GM23338 (cell line): ENCODE results near the gene SETX. TPM values are rescaled to one million over a fixed set of nuclear protein-coding genes. Genes with fewer than 3 reads are reported as not detected.

Source experiments
- ATAC-seq: fragments of 200-7000 bp; cut with Tn5 transposase; 3 replicates; pipeline ENCODE4 v1.9.1; 2020
- DNase-seq: peaks from one replicate; pipeline ENCODE4 v3.0.0-alpha.2; 2015; ENCODE audit warnings: low spot score
- H2AFZ ChIP-seq: fragments of 200-600 bp; sonication (generic); 2 replicates; pipeline ENCODE4 v1.8.0; 2016; ENCODE audit warnings: antibody characterized with exemption, mild to moderate bottlenecking, moderate library complexity
- H3F3A ChIP-seq: fragments of 200-600 bp; sonication (generic); replicated peaks from 2 replicates; pipeline ENCODE4 v1.8.0; 2017; ENCODE audit warnings: antibody characterized with exemption, mixed run types, low read depth
- H3K27ac ChIP-seq: fragments of 200-600 bp; sonication (generic); 2 replicates; pipeline ENCODE4 v1.6.1; 2016; ENCODE audit warnings: low read depth
- H3K27me3 ChIP-seq: fragments of 200-600 bp; sonication (generic); 2 replicates; pipeline ENCODE4 v1.8.0; 2016; ENCODE audit warnings: mild to moderate bottlenecking, mixed run types, moderate library complexity; ENCODE audit not compliant: insufficient read depth
- H3K36me3 ChIP-seq: fragments of 200-600 bp; sonication (generic); 2 replicates; pipeline ENCODE4 v1.8.0; 2016; ENCODE audit warnings: mild to moderate bottlenecking; ENCODE audit not compliant: insufficient read depth
- H3K4me1 ChIP-seq: fragments of 200-600 bp; sonication (generic); 2 replicates; pipeline ENCODE4 v1.8.0; 2016; ENCODE audit warnings: mild to moderate bottlenecking, moderate library complexity; ENCODE audit not compliant: insufficient read depth
- H3K4me2 ChIP-seq: fragments of 200-600 bp; sonication (generic); 2 replicates; pipeline ENCODE4 v1.7.1; 2017; ENCODE audit warnings: mixed run types
- H3K4me3 ChIP-seq: fragments of 200-600 bp; sonication (generic); 2 replicates; pipeline ENCODE4 v1.6.1; 2016; ENCODE audit warnings: mixed run types
- H3K79me2 ChIP-seq: fragments of 200-600 bp; sonication (generic); replicated peaks from 2 replicates; pipeline ENCODE4 v1.8.0; 2017; ENCODE audit warnings: mild to moderate bottlenecking; ENCODE audit not compliant: insufficient read depth
- H3K9me2 ChIP-seq: fragments of 200-600 bp; sonication (generic); 2 replicates; pipeline ENCODE4 v1.8.0; 2017; ENCODE audit not compliant: insufficient read depth
- H4K20me1 ChIP-seq: fragments of 200-600 bp; sonication (generic); replicated peaks from 2 replicates; pipeline ENCODE4 v1.8.0; 2017; ENCODE audit warnings: mild to moderate bottlenecking; ENCODE audit not compliant: insufficient read depth
- H3K27ac Mint-ChIP-seq: 2 replicates; pipeline ENCODE4 v1.8.0; 2020; ENCODE audit warnings: inconsistent platforms, mild to moderate bottlenecking, moderate library complexity, mixed read lengths
- H3K27me3 Mint-ChIP-seq: 3 replicates; pipeline ENCODE4 v1.8.0; 2022; ENCODE audit warnings: low read depth, mild to moderate bottlenecking, moderate library complexity, mixed read lengths, inconsistent platforms; ENCODE audit not compliant: insufficient read depth, poor library complexity
- H3K36me3 Mint-ChIP-seq: 3 replicates; pipeline ENCODE4 v1.8.0; 2021; ENCODE audit warnings: low read depth, mild to moderate bottlenecking, inconsistent platforms, moderate library complexity, mixed read lengths
- H3K4me1 Mint-ChIP-seq: 3 replicates; pipeline ENCODE4 v1.8.0; 2020; ENCODE audit warnings: mild to moderate bottlenecking, inconsistent platforms, mixed read lengths
- H3K4me3 Mint-ChIP-seq: 3 replicates; pipeline ENCODE4 v1.8.0; 2021; ENCODE audit warnings: moderate library complexity, mild to moderate bottlenecking, inconsistent platforms, mixed read lengths
- H3K9me3 Mint-ChIP-seq: 3 replicates; pipeline ENCODE4 v1.8.0; 2020; ENCODE audit warnings: moderate library complexity, mild to moderate bottlenecking, inconsistent platforms, mixed read lengths
- CREB1 ChIP-seq: fragments of 250-450 bp; sonication (Bioruptor Pico); IDR thresholded peaks from 2 replicates; pipeline ENCODE4 v1.5.0; 2020; ENCODE audit warnings: low read depth, mild to moderate bottlenecking, moderate library complexity
- CTCF ChIP-seq, 2 experiments: fragments of 200-600 bp in 1 of 2; sonication (generic) in 1 of 2; conservative IDR thresholded peaks; 2 replicates each; pipeline versions ENCODE4 v1.5.1 to v1.6.1; 2016 to 2017; ENCODE audit warnings: antibody characterized with exemption in 2 of 2, low read depth in 2 of 2, mild to moderate bottlenecking in 2 of 2, moderate library complexity in 1 of 2
- ETS1 ChIP-seq: IDR thresholded peaks from 2 replicates; pipeline ENCODE4 v1.6.1; 2016; ENCODE audit warnings: antibody characterized with exemption
- EZH2 ChIP-seq: fragments of 200-600 bp; sonication (generic); IDR thresholded peaks from one replicate; pipeline ENCODE4 v1.8.0; 2017; ENCODE audit warnings: antibody characterized with exemption, mild to moderate bottlenecking, low read depth; ENCODE audit not compliant: unreplicated experiment
- EZH2phosphoT487 ChIP-seq: fragments of 200-600 bp; sonication (generic); IDR thresholded peaks from one replicate; pipeline ENCODE4 v1.8.1; 2018; ENCODE audit warnings: antibody characterized with exemption; ENCODE audit not compliant: unreplicated experiment
- JUNB ChIP-seq: IDR thresholded peaks from one replicate; pipeline ENCODE4 v1.6.1; 2016; ENCODE audit warnings: antibody characterized with exemption; ENCODE audit not compliant: unreplicated experiment
- POLR2AphosphoS5 ChIP-seq: IDR thresholded peaks from 2 replicates; pipeline ENCODE4 v1.6.1; 2016; ENCODE audit warnings: antibody characterized with exemption, low read depth
- REST ChIP-seq: IDR thresholded peaks from one replicate; pipeline ENCODE4 v1.6.1; 2018; ENCODE audit warnings: antibody characterized with exemption; ENCODE audit not compliant: unreplicated experiment
- STAT1 ChIP-seq: IDR thresholded peaks from one replicate; pipeline ENCODE4 v1.6.1; 2016; ENCODE audit warnings: antibody characterized with exemption; ENCODE audit not compliant: unreplicated experiment
- ZNF114 ChIP-seq: fragments of 250-450 bp; sonication (Bioruptor Pico); IDR thresholded peaks from 2 replicates; pipeline ENCODE4 v1.5.0; 2020; ENCODE audit warnings: mild to moderate bottlenecking, moderate library complexity
- ZNF331 ChIP-seq: fragments of 250-450 bp; sonication (Bioruptor Pico); IDR thresholded peaks from 2 replicates; pipeline ENCODE4 v1.5.0; 2020; ENCODE audit warnings: low read depth, mild to moderate bottlenecking, moderate library complexity
- polyA plus RNA-seq: library from polyadenylated mRNA; unstranded; fragments of >200 nt; fragmentation: Nextera tagmentation; extraction: Ambion mirVana; gene quantifications from 2 replicates; pipeline ENCODE4 v1.2.1, GENCODE V29; 2016
- total RNA-seq: library from RNA; depleted of rRNA; stranded (reverse); fragments of >200 nt; shearing (Covaris generic); gene quantifications from 2 replicates; pipeline ENCODE4 v1.2.3, GENCODE V29; 2014

The SETX gene
- total and polyA plus RNA-seq, 2 experiments from 2014 or later, result 17.5 to 49.9 TPM

GRCh38 chr9:132348676-132349075 is 6.1 kb downstream of the SETX start (continued):
- no peak for TF ChIP-seq CTCF (conservative IDR thresholded peaks at IDR 0.05; ENCODE audit: low read depth in 2 of 2)
- TF ChIP-seq CREB1, result no peak
- no peak for TF ChIP-seq ZNF331
- TF ChIP-seq JUNB, result no peak
- no peak for TF ChIP-seq POLR2AphosphoS5
- no peak for TF ChIP-seq REST
- no peak for TF ChIP-seq ETS1
- TF ChIP-seq EZH2phosphoT487, result no peak
- no peak for TF ChIP-seq ZNF114 (CRISPR knock-in tag)
- no peak for TF ChIP-seq STAT1

- Mint-ChIP-seq H3K9me3 (no peaks in the 10 kb centered on the region), H3K36me3 (peaks cover 68% of the 10 kb centered on the region)
These were observed 8.6 kb downstream of the SETX start for GRCh38 chr9:132346177-132346576.

More at GRCh38 chr9:132346177-132346576, 8.6 kb downstream of the SETX start:
- H3K27me3 ChIP-seq, result no peaks in the 10 kb centered on the region
- no peak for DNase-seq
- H3K27ac ChIP-seq, result no peak overlapping the region
- H4K20me1 ChIP-seq, result peaks cover 25% of the 10 kb centered on the region; the same call in 1 of the 2 replicates
- Mint-ChIP-seq H3K4me1 (no peaks in the 10 kb centered on the region), H3K27ac (no peak overlapping the region), H3K27me3 (peaks cover 4% of the 10 kb centered on the region), H3K4me3 (no peak overlapping the region)
- H3K4me3 ChIP-seq, result no peak overlapping the region
- H2AFZ ChIP-seq, result no peak overlapping the region
- peaks cover 84% of the 10 kb centered on the region for H3K36me3 ChIP-seq
- peaks cover 17% of the 10 kb centered on the region for H3K79me2 ChIP-seq
- no peak overlapping the region for H3K4me2 ChIP-seq
- no peaks in the 10 kb centered on the region for H3K9me2 ChIP-seq
- ATAC-seq, result no peak
- no peak for TF ChIP-seq EZH2
- TF ChIP-seq ZNF331, result no peak
- no peak for TF ChIP-seq EZH2phosphoT487
- TF ChIP-seq ZNF114 (CRISPR knock-in tag), result no peak
- TF ChIP-seq STAT1, result no peak
- no peaks in the 10 kb centered on the region for H3K4me1 ChIP-seq
- 0 out of 2 replicates have a peak, but pooled peaks cover 3% of the 10 kb centered on the region for H3F3A ChIP-seq
